ENCODE measurements around the gene CCDC82.

The CCDC82 gene

DNA sequence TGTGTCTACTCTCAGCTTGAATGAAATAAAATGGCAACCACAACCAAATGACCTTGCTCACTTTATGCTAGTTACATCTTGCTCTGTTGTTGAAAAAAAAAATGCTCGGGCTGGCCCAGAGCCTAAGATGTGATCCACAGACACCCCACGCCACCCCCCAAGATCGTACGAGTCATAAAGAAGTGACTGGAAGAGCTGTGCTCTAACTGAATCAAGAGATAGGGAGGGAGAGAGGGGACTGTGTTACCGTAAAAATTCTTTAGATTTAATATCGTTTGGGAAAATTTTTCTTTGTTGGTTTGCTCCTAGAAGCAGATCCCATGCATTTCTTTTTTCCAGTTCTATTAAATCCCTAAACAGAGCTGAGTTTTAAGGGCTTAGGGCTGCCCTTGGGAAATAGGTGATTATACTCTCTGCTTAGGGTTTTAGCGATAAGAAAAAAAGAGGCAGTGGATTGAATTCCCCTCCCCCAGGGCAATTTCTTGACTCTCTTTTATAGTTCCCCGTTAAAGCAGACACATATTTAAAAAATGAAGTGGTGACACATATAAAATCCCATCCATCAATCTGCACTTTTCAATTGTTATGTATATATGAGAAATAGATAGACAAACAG, 61.2 kb downstream of the CCDC82 start:
- no peak for DNase-seq

DNA sequence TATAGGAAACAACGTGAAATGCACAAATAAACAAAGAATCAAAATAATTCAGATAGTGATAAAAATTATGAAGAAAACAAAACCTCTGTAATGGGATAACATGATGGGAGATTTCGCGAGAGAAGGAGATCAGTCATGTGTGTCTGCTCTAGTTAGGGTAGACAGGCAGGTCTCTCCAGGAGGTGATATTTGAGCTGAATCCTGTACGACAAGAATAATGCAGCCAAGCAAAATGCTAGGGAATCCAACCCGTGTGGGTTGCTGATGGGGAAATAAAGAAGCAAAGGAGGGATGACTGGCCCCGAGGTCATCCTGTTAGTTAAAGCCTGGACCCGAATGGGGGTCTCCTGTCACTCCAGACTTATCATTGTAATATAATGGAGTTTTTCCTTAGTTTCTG, 62.8 kb downstream of the CCDC82 start:
- DNase-seq = no peak

DNA sequence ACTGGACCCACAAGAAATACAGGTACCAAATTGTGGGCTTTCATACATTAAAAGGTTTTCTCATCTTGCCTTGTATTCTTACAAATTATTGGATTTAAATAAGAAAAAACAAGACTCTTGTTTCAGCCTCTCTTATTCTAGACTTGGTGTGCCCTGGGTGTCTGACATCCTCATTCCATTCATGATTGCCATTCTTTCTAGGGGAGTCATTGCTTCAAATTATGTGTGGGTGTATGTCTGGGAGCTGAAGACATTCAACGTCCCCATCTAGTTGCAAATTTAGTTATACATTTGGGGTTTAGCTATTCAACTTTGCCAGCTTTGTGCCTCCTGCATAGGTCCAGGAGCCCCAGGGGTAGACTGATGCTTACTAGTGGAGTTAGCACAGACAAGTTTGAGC, 64.8 kb downstream of the CCDC82 start:
- no peak for DNase-seq

DNA sequence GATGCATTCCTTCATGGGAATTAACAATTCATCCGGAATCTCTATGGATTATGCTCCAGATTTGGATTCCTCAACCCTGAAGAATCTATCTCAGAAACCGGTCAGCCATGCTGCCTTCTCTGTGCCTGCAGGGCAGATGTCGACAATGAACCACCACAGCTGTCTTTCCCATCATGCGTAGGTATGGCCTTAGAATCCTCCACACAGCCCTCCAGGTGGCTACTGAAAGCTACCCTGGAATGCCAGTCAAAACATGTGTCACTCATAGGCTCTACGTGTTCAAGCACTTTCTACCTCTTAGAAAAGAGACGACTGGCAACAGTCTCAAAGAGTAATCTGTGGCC, 66.1 kb downstream of the CCDC82 start:
- no peak for DNase-seq

DNA sequence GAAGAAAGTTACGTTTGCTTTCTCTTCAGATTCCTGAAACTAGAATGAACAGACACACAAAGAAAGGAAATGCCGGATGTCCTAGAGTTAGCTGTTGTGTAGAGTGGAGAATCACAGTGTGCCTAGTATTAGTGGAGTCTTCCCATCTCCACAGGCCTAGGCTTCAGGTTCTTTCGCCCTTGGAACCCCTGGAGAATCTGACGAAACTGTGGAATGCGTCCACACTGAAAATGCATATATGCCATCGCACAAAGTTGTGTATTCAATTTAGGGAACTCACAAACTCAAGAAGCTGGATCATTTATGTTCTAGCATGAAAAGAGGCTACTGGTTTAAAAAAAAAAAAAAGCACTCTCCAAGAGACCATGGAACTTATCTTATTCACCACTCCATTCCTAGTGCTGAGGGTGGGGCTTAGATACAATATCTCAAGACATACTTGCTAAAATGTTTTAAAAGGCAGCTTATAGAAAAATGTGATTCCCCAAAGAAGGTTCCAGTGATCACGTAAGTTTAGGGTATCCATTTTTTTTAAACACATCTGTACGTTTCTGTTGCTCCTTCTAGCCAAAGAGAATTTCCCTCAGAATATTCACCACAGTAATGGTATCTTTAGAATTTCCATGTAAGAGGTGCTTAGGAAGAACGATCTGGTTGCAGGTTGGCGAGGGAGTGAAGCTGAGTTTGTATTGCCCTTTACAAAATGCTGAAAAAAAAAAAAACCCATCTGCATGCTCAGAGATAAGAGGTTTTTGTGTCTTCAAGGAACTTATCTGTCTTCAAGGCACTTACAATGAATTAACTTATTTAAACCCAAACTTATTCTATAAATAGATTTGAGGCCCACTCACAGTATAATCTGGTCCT, 66.7 kb downstream of the CCDC82 start:
- no peak for DNase-seq

DNA sequence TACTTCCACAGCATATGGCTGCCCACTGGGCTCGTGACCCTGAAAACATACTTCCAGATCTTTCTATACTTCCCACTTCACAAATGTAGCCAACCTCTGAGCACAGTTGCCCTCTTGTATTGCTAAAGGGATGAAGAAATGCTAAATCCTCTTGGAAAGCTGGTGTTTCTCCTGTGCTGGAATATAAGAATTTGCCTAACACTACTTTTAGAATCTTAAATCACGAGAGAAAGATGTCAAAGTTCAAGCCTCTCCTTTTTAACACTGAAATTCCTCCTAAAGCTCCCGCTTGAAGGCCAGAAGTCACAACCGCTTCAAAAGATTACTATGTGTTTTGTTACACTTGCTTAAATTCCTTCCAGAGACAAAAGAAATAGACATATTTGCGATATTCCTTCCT, 68.6 kb downstream of the CCDC82 start:
- no peak for DNase-seq

- no peak for DNase-seq
Observed at GRCh38 chr11:96319898-96320656, 69.6 kb downstream of the CCDC82 start.

GRCh38 chr11:96318850-96319249, 70.9 kb downstream of the CCDC82 start:
- DNase-seq = no peak

GRCh38 chr11:96318399-96318798, 71.3 kb downstream of the CCDC82 start:
- DNase-seq = no peak

GRCh38 chr11:96317985-96318384, 71.7 kb downstream of the CCDC82 start:
- DNase-seq = no peak

DNA sequence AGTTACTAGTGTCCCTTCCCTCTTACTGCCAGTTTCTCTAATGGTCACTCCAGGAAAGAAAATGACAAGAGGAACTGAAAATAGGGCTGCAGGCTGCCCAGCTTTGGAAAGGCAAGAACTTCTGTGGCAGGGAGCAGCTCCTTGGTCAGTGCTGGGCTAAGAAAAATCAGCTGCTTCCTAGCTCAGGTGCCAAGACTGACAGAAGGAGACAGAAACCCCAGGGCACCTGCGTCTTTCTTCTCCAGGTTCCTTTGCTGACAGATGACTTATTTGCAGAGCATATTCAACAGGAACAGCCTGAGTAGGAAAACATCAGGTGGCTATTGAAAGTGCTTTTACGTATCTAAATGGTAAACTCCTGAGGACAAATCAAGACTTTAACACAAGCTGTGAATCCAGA, 72.1 kb downstream of the CCDC82 start:
- DNase-seq = no peak

- DNase-seq = no peak
Observed at GRCh38 chr11:96316869-96317268, 72.8 kb downstream of the CCDC82 start.

DNA sequence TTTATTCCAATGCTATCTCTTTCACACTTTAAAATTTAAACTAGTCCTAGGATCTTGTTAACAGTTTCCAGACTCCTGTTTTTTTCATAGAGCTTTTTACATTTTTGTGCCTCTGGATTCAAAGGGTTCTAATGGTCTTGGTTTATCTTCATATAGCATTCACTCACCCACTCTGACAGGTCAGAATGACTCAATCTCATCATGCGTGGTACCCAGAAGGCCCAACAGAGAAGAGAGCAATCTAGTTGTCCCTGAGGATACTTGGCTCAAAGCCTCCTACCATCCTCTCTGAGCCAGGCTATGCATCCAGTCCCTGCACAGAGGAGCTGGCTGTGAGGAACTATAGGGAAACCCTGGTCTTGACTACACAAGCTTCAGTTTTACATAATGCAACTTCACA, 74.2 kb downstream of the CCDC82 start:
- no peak for DNase-seq

DNA sequence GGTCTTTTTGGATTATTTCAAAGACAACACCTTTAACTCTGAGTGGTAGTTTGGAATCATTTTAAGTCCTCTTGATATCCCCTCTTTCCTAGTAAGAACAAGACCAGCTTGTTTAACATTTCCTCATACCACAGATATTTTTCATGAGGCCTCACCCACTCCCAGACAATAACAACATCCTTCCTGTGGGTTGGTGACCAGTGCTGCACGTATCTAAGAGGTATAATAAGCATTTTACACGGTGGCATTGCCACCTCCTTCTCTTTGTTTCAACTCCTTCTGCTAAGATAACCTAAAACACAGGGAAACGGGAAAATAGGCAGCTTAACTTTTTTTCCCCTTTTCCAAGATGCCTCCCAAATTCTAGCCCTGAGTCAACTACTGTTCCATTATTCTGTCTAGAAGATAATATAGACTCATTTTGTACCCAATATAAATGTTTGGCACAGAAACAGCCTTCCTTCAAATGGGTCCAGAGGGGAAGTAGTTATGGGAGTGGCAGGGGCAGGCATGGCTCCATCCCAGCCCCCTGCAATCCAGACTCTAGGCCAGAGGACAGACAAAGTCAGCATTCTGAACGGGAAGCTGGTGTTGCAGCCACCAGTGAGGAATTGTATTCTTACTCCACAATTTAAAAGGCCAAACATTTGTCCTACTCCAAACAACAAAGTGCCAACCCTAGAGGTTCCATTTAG, 75.2 kb downstream of the CCDC82 start:
- no peak for DNase-seq

DNA sequence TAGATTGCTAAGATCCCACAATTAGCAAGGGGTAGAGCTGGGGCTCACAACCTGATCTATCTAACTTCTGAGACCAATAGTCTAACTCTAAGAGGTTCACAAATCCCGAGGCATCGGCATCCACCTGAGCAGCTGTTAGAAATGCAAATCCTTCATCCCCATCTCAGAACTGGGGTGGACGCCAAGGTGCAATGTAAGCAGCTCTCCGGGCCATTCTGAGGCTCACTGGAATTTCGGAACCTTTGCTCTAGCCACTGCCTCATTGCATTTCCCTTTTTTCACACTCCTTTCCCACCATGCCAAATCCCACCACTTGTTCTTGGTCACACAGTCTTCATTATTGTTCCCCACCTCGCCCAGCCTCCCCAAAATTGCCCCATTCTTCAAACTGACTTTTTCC, 76.5 kb downstream of the CCDC82 start:
- DNase-seq = no peak

DNA sequence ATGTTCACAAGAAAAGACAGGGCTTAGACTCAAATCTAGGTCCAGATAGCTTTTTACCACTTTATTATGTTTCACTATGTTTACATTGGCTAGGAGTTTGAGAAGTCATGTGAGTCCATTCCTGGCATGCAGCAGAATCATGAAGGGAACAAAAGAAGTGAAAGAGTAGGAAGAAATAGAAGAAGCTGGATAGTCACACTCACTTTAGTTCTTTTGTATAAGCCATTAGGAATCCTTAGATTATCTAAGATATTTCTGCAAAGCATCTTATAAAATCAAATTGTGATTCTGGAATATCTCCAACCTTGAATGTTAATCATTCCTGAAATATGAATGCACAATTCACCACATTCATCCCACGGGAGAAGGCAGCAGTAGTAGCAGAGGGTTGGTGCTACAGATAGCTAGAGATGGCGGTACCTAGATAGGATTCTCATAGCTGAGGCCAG, 78.6 kb downstream of the CCDC82 start:
- DNase-seq = no peak

DNA sequence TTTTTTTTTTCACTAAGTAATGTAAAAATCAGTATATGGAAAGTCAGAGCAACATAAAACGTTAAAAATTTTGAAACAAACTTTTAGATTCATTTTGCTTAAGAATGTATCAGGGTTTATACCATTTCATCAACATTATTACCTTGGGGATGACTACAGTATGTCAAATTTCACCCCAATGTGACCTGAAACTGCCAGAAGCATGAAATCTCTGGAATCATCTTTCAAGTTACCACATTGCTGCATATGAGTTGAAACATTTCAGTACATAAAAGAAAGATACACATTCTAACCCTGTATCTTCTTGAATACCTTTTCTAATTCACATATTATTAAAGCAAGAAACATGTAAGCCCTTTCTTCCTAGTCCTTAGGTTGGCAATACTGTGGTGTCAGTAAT, 79.5 kb downstream of the CCDC82 start:
- no peak for DNase-seq

- DNase-seq = no peak
Observed at GRCh38 chr11:96309643-96310017, 80.1 kb downstream of the CCDC82 start.

DNA sequence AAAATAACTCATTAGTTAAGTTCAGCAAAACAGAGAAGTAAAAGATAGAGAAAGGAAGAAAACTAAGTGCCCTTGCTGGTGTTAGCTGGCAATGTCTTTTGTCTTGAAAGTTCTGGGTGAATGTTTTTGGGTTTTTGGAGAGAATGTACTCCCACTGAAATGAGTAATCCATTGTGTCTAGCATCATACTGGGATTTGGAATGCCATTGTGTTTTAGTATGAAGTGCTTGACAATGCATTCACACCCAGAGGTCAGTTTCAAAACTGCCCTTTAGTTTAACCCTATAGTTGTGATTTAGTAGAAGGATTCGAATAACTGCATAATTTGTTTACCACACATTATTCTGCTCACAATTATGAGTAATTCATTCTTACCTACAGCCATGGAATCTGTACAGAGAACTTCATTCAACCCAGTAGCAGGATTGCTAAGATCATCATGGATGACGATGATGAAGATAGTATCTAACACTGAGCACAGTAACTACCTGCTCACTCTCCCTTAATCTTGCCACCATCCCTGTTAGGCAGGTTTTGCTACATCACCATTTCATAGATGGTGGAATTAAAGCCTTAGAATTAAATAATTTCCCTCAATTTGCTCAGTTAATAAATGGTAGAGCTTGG, 80.6 kb downstream of the CCDC82 start:
- DNase-seq = no peak

DNA sequence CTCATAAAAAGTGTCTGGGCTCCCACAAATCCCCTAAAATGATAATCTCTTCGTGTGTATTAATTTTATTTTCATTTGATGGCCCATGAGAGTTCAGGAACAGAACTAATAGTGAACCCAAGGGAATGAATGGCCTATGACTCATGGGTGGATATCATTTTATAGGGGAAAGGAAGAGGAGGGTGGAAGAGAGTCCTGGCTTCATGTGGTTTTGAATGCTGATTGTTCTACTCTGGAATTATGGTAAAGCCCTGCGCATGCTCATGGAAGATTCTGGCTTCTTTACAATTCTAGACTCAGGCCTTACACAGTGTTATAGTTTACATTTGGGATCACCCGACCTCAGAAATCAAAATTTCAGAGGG, 82.0 kb downstream of the CCDC82 start:
- DNase-seq = no peak

GRCh38 chr11:96306933-96307775, 82.6 kb downstream of the CCDC82 start:
- DNase-seq = peak in 2 of 6 experiments; percentile 22 to 25

- DNase-seq = no peak
Observed at GRCh38 chr11:96306600-96306932, 83.1 kb downstream of the CCDC82 start.
